HepG2 (cell line): Measurements from ENCODE around the gene SIGLEC7. TPM values are rescaled to one million over a fixed set of nuclear protein-coding genes. Genes with fewer than 3 reads are reported as not detected.

Experiments
- ATAC-seq: fragments of 200-7000 bp; cut with Tn5 transposase; 3 replicates; pipeline ENCODE4 v1.9.1; 2020; ENCODE audit warnings: mild to moderate bottlenecking, moderate library complexity
- BruUV-seq: library from RNA; stranded (reverse); fragments of 400-500 nt; replicated peaks from 2 replicates; lab custom pipeline; 2021; lab: Mats Ljungman, UMichigan
- CTCF ChIA-PET: fragments of 300-600 bp; formaldehyde crosslinking; extraction: SDS; loops from one replicate; lab custom pipeline; 2021; ENCODE audit warnings: low total read pairs, inconsistent platforms, low intra/inter-chr PET ratio; lab: Yijun Ruan, JAX
- POLR2A ChIA-PET: fragments of 350-600 bp; sonication (Branson Sonifier 250); formaldehyde crosslinking; loops from one replicate; lab custom pipeline; 2020; ENCODE audit warnings: antibody characterized with exemption, inconsistent platforms; lab: Yijun Ruan, JAX
- DNase-seq: peaks from one replicate; pipeline ENCODE4 v3.0.0-alpha.2; 2015; ENCODE audit warnings: low spot score
- FAIRE-seq: peaks from 3 replicates; lab custom pipeline; 2011; peaks lifted over from hg19 to GRCh38; lab: Jason Lieb, UNC
- H2AFZ ChIP-seq: one replicate; pipeline ENCODE4 v1.6.1; 2011; ENCODE audit warnings: low read length, inconsistent platforms
- H3K27ac ChIP-seq: fragments of 300-600 bp; 3 replicates; pipeline ENCODE4 v1.8.0; 2011; ENCODE audit warnings: mixed run types, mild to moderate bottlenecking, mixed read lengths, low read length, inconsistent platforms; ENCODE audit not compliant: insufficient read depth; ENCODE audit errors: extremely low read length
- H3K27me3 ChIP-seq, 2 experiments: fragments of 200-600 bp in 1 of 2; 2 replicates in 1 of 2; 3 replicates in 1 of 2; pipeline versions ENCODE4 v1.6.0 to v1.8.0; 2011; ENCODE audit warnings: low read length in 2 of 2, mild to moderate bottlenecking in 2 of 2, moderate library complexity in 2 of 2, inconsistent platforms in 1 of 2; ENCODE audit not compliant: insufficient read depth in 2 of 2, control insufficient read depth in 1 of 2
- H3K36me3 ChIP-seq, 2 experiments: fragments of 200-600 bp in 1 of 2; replicated peaks in 1 of 2; 2 replicates in 1 of 2; 3 replicates in 1 of 2; pipeline versions ENCODE4 v1.5.1 to v1.8.0; 2011; ENCODE audit warnings: low read length in 2 of 2, inconsistent platforms in 1 of 2; ENCODE audit not compliant: insufficient read depth in 2 of 2, control insufficient read depth in 1 of 2
- H3K4me1 ChIP-seq: 2 replicates; pipeline ENCODE4 v1.5.1; 2012; ENCODE audit warnings: low read length, inconsistent platforms; ENCODE audit not compliant: insufficient read depth
- H3K4me2 ChIP-seq: 2 replicates; pipeline ENCODE4 v1.6.0; 2011; ENCODE audit warnings: low read depth, low read length, inconsistent platforms
- H3K4me3 ChIP-seq, 3 experiments: fragments of 200-600 bp in 1 of 3; sonication (generic), shearing (Covaris generic) in 1 of 3; replicated peaks in 1 of 3; 2 replicates each; pipeline ENCODE4 v1.5.1; 2011 to 2016; ENCODE audit warnings: low read length in 3 of 3, inconsistent platforms in 2 of 3, low read depth in 2 of 3, mild to moderate bottlenecking in 2 of 3, control low read depth in 1 of 3, mixed read lengths in 1 of 3; ENCODE audit not compliant: insufficient read depth in 1 of 3
- H3K79me2 ChIP-seq: one replicate; pipeline ENCODE4 v1.6.1; 2011; ENCODE audit warnings: low read length, inconsistent platforms; ENCODE audit not compliant: insufficient read depth
- H3K9ac ChIP-seq: 2 replicates; pipeline ENCODE4 v1.6.0; 2011; ENCODE audit warnings: mild to moderate bottlenecking, low read depth, low read length, inconsistent platforms; ENCODE audit not compliant: insufficient read depth
- H3K9me3 ChIP-seq: 2 replicates; pipeline ENCODE4 v1.5.1; 2012; ENCODE audit warnings: mild to moderate bottlenecking, low read length
- H4K20me1 ChIP-seq: 2 replicates; pipeline ENCODE4 v1.6.0; 2011; ENCODE audit warnings: inconsistent platforms, mild to moderate bottlenecking, low read length, moderate library complexity; ENCODE audit not compliant: insufficient read depth
- MAFF ChIP-seq: IDR thresholded peaks from 2 replicates; pipeline ENCODE4 v1.6.1; 2011; ENCODE audit warnings: low read depth, low read length, improper control_type of control experiment
- MAFK ChIP-seq, 2 experiments: IDR thresholded peaks in 1 of 2; conservative IDR thresholded peaks in 1 of 2; 2 replicates each; pipeline ENCODE4 v1.6.1; 2011; ENCODE audit warnings: improper control_type of control experiment in 2 of 2, low read length in 2 of 2
- RELA ChIP-seq: sonication (generic); formaldehyde crosslinking; IDR thresholded peaks from 2 replicates; pipeline ENCODE4 v1.4.0; 2020; ENCODE audit warnings: missing genetic modification reagents
- WGBS: methylation state at CpG from one replicate; pipeline ENCODE4 v1.1.6; 2017; ENCODE audit warnings: low lambda C conversion rate; 5-methylcytosine and 5-hydroxymethylcytosine counted together
- in situ Hi-C: cut with HindIII; loops from 2 replicates; pipeline ENCODE4 v1.10.0; 2017; ENCODE audit warnings: low pct_unique_long_range_greater_than_20kb; ENCODE audit not compliant: extremely low pct_ligation_motif_present
- intact Hi-C: fragments of 100-400 bp; cut with micrococcal nuclease; formaldehyde crosslinking; loops from one replicate; pipeline ENCODE4 v1.10.0; 2022; ENCODE audit not compliant: unreplicated experiment
- polyA plus RNA-seq, 8 experiments: library from polyadenylated mRNA; depleted of rRNA in 3 of 8; stranded (reverse) in 7 of 8; unstranded in 1 of 8; fragments of >200 nt; fragmentation: Illumina TruSeq in 4 of 8; extraction: Trizol in 4 of 8; gene quantifications; 2 replicates each; pipeline versions ENCODE4 v1.2.1 to v1.2.3, GENCODE V29; 2011 to 2016; ENCODE audit warnings: low read depth in 4 of 8, missing spikeins in 1 of 8, mixed read lengths in 1 of 8; ENCODE audit not compliant: insufficient read depth in 1 of 8
- total RNA-seq, 5 experiments: library from RNA; depleted of rRNA; stranded (reverse); fragments of >200 nt; fragmentation: Illumina TruSeq; extraction: Trizol; gene quantifications; 2 replicates each; pipeline ENCODE4 v1.2.3, GENCODE V29; 2016; ENCODE audit warnings: low read depth in 1 of 5
- TF ChIP-seq, protein P1 (sequence below): sonication (generic); formaldehyde crosslinking; IDR thresholded peaks from 2 replicates; pipeline ENCODE4 v1.4.0; 2020; ENCODE audit warnings: missing genetic modification reagents
- TF ChIP-seq, protein P2 (sequence below): IDR thresholded peaks from 2 replicates; pipeline ENCODE4 v1.6.1; 2016; ENCODE audit warnings: mild to moderate bottlenecking

The SIGLEC7 gene
- total and polyA plus RNA-seq, 2 of the 13 experiments (the other 11 are each of a cell fraction or from before 2014, with no cell fraction given) = not detected

DNA sequence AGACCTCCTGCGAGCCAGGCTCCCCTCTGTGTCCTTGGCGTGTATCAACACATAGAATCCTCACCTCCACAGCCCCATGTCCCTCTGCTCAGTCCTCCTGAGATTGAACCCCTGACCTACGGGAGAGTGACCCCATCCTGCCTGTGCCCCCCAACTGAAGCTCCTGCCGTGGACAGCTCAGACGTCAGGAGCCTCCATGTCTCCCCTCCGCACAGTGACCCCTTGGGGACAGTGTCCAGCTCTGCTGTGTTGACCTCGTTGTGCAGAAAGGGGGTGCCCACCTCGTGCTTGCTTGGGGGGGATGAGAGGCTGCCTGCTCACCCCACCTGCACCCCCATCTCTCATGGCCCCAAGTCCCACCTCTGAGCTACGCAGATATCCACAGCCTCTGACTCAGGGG, 17.9 kb upstream of the SIGLEC7 start (continued):
- TF ChIP-seq, protein P1, sequence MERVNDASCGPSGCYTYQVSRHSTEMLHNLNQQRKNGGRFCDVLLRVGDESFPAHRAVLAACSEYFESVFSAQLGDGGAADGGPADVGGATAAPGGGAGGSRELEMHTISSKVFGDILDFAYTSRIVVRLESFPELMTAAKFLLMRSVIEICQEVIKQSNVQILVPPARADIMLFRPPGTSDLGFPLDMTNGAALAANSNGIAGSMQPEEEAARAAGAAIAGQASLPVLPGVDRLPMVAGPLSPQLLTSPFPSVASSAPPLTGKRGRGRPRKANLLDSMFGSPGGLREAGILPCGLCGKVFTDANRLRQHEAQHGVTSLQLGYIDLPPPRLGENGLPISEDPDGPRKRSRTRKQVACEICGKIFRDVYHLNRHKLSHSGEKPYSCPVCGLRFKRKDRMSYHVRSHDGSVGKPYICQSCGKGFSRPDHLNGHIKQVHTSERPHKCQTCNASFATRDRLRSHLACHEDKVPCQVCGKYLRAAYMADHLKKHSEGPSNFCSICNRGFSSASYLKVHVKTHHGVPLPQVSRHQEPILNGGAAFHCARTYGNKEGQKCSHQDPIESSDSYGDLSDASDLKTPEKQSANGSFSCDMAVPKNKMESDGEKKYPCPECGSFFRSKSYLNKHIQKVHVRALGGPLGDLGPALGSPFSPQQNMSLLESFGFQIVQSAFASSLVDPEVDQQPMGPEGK (CRISPR knock-in tag) = no peak
- TF ChIP-seq, protein P2, sequence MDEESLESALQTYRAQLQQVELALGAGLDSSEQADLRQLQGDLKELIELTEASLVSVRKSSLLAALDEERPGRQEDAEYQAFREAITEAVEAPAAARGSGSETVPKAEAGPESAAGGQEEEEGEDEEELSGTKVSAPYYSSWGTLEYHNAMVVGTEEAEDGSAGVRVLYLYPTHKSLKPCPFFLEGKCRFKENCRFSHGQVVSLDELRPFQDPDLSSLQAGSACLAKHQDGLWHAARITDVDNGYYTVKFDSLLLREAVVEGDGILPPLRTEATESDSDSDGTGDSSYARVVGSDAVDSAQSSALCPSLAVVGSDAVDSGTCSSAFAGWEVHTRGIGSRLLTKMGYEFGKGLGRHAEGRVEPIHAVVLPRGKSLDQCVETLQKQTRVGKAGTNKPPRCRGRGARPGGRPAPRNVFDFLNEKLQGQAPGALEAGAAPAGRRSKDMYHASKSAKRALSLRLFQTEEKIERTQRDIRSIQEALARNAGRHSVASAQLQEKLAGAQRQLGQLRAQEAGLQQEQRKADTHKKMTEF (CRISPR knock-in tag) = no peak
- TF ChIP-seq, all 625 proteins: peak for 0

DNA sequence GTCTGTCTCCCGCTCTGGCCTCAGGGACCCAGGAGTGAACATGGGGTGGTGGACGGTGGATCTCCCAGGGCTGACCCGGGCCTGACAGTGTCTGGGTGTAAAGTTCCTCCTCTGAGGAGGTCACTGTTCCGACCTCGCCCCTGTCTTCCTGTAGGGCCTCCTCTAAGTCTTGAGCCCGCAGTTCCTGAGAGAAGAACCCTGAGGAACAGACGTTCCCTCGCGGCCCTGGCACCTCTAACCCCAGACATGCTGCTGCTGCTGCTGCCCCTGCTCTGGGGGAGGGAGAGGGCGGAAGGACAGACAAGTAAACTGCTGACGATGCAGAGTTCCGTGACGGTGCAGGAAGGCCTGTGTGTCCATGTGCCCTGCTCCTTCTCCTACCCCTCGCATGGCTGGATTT, 17.4 kb upstream of the SIGLEC7 start, which contains the start of gene SIGLEC9:
TSS of gene SIGLEC9 (plus strand) at position 178 of the 400 bp plus-strand sequence. CDS start at position 247, 69 bp downstream.
- FAIRE-seq = no peak
- no peak within 1 kb of the TSS for H3K4me3 ChIP-seq

More for the DNA sequence above, 17.4 kb upstream of the SIGLEC7 start, which contains the start of gene SIGLEC9:
- peak; percentile 70 for TF ChIP-seq MAFF
- TF ChIP-seq MAFK (conservative IDR thresholded peaks at IDR 0.05 in 1 of 2, IDR thresholded peaks at IDR 0.05 in 1 of 2; ENCODE audit: low read length in 2 of 2) = peak; percentile 80 to 84
- no peak for TF ChIP-seq RELA (CRISPR knock-in tag)
- TF ChIP-seq, all 625 proteins: peak for 2
- Histone ChIP-seq H3K4me1 (no peaks in the 10 kb centered on the region), H3K9me3 (no peaks in the 10 kb centered on the region), H2AFZ (no peak within 1 kb of the TSS), H3K36me3 (no peaks in the 10 kb centered on the region), H3K27me3 (peaks cover 4 to 44% of the 10 kb centered on the region in 2 experiments; a peak in 4 of 5 replicates), H3K9ac (no peak within 1 kb of the TSS), H4K20me1 (no peaks in the 10 kb centered on the region), H3K79me2 (no peaks in the 10 kb centered on the region), H3K27ac (no peak within 1 kb of the TSS), H3K4me2 (no peak within 1 kb of the TSS)
- BruUV-seq = no TSS peak
- ATAC-seq (no peak), DNase-seq (no peak)
- POLR2A ChIA-PET = no interaction called here
- in situ Hi-C loops (no loop called here), intact Hi-C loops (no loop called here)
- CTCF ChIA-PET = no interaction called here
- WGBS = 0% methylated on average over 1 of the region's 14 CpGs
